Bronchial epithelial cell (primary cell): ENCODE results near the gene RDH8. TPM values are rescaled to one million over a fixed set of nuclear protein-coding genes. Genes with fewer than 3 reads are reported as not detected.

ENCODE experiments used
- DNase-seq: peaks from one replicate; pipeline ENCODE4 v3.0.0-alpha.2; 2010; ENCODE audit warnings: low read depth
- FAIRE-seq: peaks from 2 replicates; lab custom pipeline; 2011; peaks lifted over from hg19 to GRCh38; lab: Jason Lieb, UNC
- H3K27me3 ChIP-seq: 2 replicates; pipeline ENCODE4 v1.5.1; 2011; ENCODE audit warnings: low read length; ENCODE audit not compliant: control insufficient read depth, insufficient read depth
- H3K36me3 ChIP-seq: 2 replicates; pipeline ENCODE4 v1.5.1; 2011; ENCODE audit warnings: low read length; ENCODE audit not compliant: control insufficient read depth, insufficient read depth
- H3K4me3 ChIP-seq: 2 replicates; pipeline ENCODE4 v1.5.1; 2011; ENCODE audit warnings: mild to moderate bottlenecking, low read depth, low read length, control low read depth
- CTCF ChIP-seq: IDR thresholded peaks from 2 replicates; pipeline ENCODE4 v1.5.1; 2011; ENCODE audit warnings: mild to moderate bottlenecking, moderate library complexity, low read length, control low read depth, inconsistent platforms; ENCODE audit not compliant: insufficient read depth, severe bottlenecking
- total RNA-seq: library from RNA; depleted of rRNA; stranded (reverse); fragments of >200 nt; gene quantifications from 2 replicates; pipeline ENCODE4 v1.2.1, GENCODE V29; 2014

The RDH8 gene
- total RNA-seq, 1 donor from 2014 or later = not detected

GRCh38 chr19:10037809-10038208 is 24.5 kb downstream of the RDH8 start:
- FAIRE-seq (no peak), DNase-seq (no peak)
- Histone ChIP-seq H3K27me3 (no peaks in the 10 kb centered on the region), H3K4me3 (no peak overlapping the region), H3K36me3 (no peaks in the 10 kb centered on the region)
- TF ChIP-seq CTCF = no peak

GRCh38 chr19:10043286-10043927 is 30.1 kb downstream of the RDH8 start:
- no peak for DNase-seq
- no peaks in the 10 kb centered on the region for H3K27me3 ChIP-seq
- FAIRE-seq = no peak
- H3K4me3 ChIP-seq = no peak overlapping the region
- H3K36me3 ChIP-seq = no peaks in the 10 kb centered on the region
- no peak for TF ChIP-seq CTCF

GRCh38 chr19:10044390-10044789 is 31.1 kb downstream of the RDH8 start:
- no peak for DNase-seq
- Histone ChIP-seq H3K36me3 (no peaks in the 10 kb centered on the region), H3K4me3 (no peak overlapping the region), H3K27me3 (no peaks in the 10 kb centered on the region)
- no peak for FAIRE-seq
- TF ChIP-seq CTCF = no peak

DNA sequence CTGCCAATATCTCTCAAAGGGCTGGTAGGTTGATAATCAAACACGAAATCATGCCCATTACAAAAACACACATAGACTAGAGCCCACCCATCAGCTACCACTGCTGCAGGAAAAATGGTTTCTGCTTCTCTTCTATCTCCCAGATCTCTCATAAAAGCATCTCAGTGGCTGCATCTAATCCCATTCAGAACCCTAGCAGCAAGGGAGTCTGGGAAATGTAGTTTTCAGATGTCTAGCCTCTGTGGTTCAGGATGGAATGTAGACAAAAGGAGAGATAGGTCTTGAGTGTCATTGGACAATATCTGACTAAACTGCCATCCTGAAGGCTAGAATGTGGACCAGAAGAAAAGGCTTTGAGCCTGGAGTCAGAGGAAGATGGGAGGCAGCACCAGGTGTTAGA is 32.1 kb downstream of the RDH8 start:
- DNase-seq = no peak
- Histone ChIP-seq H3K36me3 (no peaks in the 10 kb centered on the region), H3K27me3 (no peaks in the 10 kb centered on the region), H3K4me3 (no peak overlapping the region)
- TF ChIP-seq CTCF = no peak
- no peak for FAIRE-seq

- no peak for FAIRE-seq
- TF ChIP-seq CTCF = no peak
Observed at GRCh38 chr19:10049626-10050025, 36.3 kb downstream of the RDH8 start.

More at GRCh38 chr19:10049626-10050025, 36.3 kb downstream of the RDH8 start:
- no peaks in the 10 kb centered on the region for H3K27me3 ChIP-seq
- no peaks in the 10 kb centered on the region for H3K36me3 ChIP-seq
- H3K4me3 ChIP-seq = no peak overlapping the region
- no peak for DNase-seq
